Measurements from ENCODE around the gene FLNB. TPM values are rescaled to one million over a fixed set of nuclear protein-coding genes. Genes with fewer than 3 reads are reported as not detected.

FLNB gene
- total and polyA plus RNA-seq, 2 of the 8 experiments (the other 6 are each of a cell fraction or from before 2014, with no cell fraction given): 72.3 to 118 TPM

DNA sequence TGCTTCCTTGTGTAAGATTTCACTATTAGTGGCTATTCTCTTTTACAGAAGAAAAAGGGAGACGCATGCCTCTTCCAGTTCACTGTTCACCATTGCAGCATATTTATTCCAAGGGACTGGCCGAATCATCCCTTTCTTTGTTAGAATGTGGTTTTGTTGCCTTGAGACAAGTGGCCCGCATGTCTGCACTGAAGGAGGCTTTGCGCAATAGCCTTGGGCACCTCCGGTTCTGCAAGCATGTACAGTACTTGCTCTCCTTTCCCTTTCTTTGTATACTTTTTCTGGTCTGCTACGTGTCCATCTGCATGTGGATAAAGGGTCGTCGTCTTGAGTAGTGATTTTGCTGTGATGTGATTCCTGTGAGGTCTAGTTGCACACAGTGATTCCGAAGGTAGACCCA, 43.0 kb downstream of the FLNB start:
- DNase-seq (ENCODE audit: low read depth in 1 of 2, low spot score in 2 of 2) (no peak), FAIRE-seq (no peak)
- H3K4ac ChIP-seq (replicated peaks; ENCODE audit: insufficient read length, low read depth, low read length): no peak overlapping the region
- no peaks in the 10 kb centered on the region for H3K9me3 ChIP-seq (ENCODE audit: insufficient read depth in 2 of 2, low read depth in 1 of 2, low read length in 1 of 2)
- no peak overlapping the region; a peak in 1 of 7 replicates for H3K9ac ChIP-seq (replicated peaks in 1 of 4; ENCODE audit: extremely low read depth in 1 of 4, low read depth in 3 of 4, low read length in 3 of 4)
- no peak overlapping the region for H3K4me3 ChIP-seq (ENCODE audit: extremely low read depth in 1 of 4, insufficient read depth in 2 of 4, low read depth in 3 of 4, low read length in 4 of 4)
- no peak overlapping the region for H2BK20ac ChIP-seq (ENCODE audit: low read length)
- WGBS, 2 experiments (ENCODE audit: extremely low coverage in 1 of 2, insufficient coverage in 1 of 2, insufficient read length in 1 of 2, insufficient replicate concordance in 2 of 2, low coverage in 1 of 2, low lambda C conversion rate in 2 of 2, missing lambda C conversion rate in 1 of 2): 79% methylated on average over 9 of the region's 9 CpGs; no CpG with 5 or more reads in 1 of the 2 experiments
- no peak overlapping the region for H2BK15ac ChIP-seq (ENCODE audit: low read length)
- H4K20me1 ChIP-seq (replicated peaks in 1 of 2; ENCODE audit: control insufficient read depth in 1 of 2, insufficient read depth in 2 of 2, low read length in 2 of 2): peaks cover 3 to 10% of the 10 kb centered on the region in 2 experiments
- no peak overlapping the region for H3K23ac ChIP-seq (ENCODE audit: insufficient read length)
- TF ChIP-seq CEBPB (IDR thresholded peaks at IDR 0.05; ENCODE audit: low read depth, low read length): peak; percentile 88
- TF ChIP-seq SIX5 (IDR thresholded peaks at IDR 0.05; ENCODE audit: low read depth, low read length): no peak
- no peak for TF ChIP-seq KDM4A (IDR thresholded peaks at IDR 0.05; ENCODE audit: low read depth, low read length, severe bottlenecking)
- no peak overlapping the region for H3K27ac ChIP-seq (ENCODE audit: low read depth, low read length)
- 0 out of 4 replicates have a peak overlapping the region, but pooled peaks of 1 of the 2 experiments have one; percentile 22 for H3K4me2 ChIP-seq (ENCODE audit: insufficient read depth in 1 of 2, low read depth in 2 of 2, low read length in 2 of 2)
- ChIA-PET CTCF (ENCODE audit: partially characterized antibody) (interaction anchor here (1.5 to 2.8 kb wide), 3 partner anchors 20 to 43 kb away, joined by 7 to 19 read pairs (median 7); partner anchors contain the start of gene FLNB), POLR2A (ENCODE audit: partially characterized antibody) (interaction anchor here (1.6 to 3.0 kb wide), 2 partner anchors 10 to 19 kb away, joined by 3 to 12 read pairs; no protein-coding TSS in a partner anchor)
- H4K8ac ChIP-seq (ENCODE audit: extremely low read depth, insufficient read depth, low read length): no peak overlapping the region
- no peak overlapping the region for H2BK120ac ChIP-seq (replicated peaks; ENCODE audit: low read depth, low read length)
- no peaks in the 10 kb centered on the region for H3K36me3 ChIP-seq (ENCODE audit: control insufficient read depth in 2 of 4, insufficient read depth in 4 of 4, low read length in 3 of 4)
- no peak overlapping the region for H3K14ac ChIP-seq (ENCODE audit: insufficient read length)
- H2AFZ ChIP-seq (ENCODE audit: low read length): no peak overlapping the region
- H4K91ac ChIP-seq (replicated peaks; ENCODE audit: insufficient read length, low read length): peak overlapping the region; percentile 26
- H4K5ac ChIP-seq (ENCODE audit: insufficient read length, low read depth, low read length): no peak overlapping the region
- H3K56ac ChIP-seq (replicated peaks; ENCODE audit: insufficient read length, low read depth, low read length): no peak overlapping the region
- H2AK5ac ChIP-seq (ENCODE audit: low read depth, low read length): peak overlapping the region; percentile 79; the same call in 1 of the 2 replicates
- H3K79me1 ChIP-seq (ENCODE audit: low read depth, low read length): peaks cover 16% of the 10 kb centered on the region
- H3K4me1 ChIP-seq (replicated peaks in 1 of 4; ENCODE audit: control insufficient read depth in 3 of 4, insufficient read depth in 4 of 4, low read length in 3 of 4): peaks cover 11 to 25% (median 19%) of the 10 kb centered on the region in 4 experiments
- no peaks in the 10 kb centered on the region for H3K23me2 ChIP-seq (ENCODE audit: low read depth, low read length)
- no peaks in the 10 kb centered on the region for H3K27me3 ChIP-seq (replicated peaks in 1 of 4; ENCODE audit: control insufficient read depth in 3 of 4, extremely low read depth in 1 of 4, insufficient read depth in 3 of 4, low read length in 3 of 4)
- H3K79me2 ChIP-seq (ENCODE audit: control insufficient read depth in 1 of 2, insufficient read depth in 2 of 2, low read length in 2 of 2): peaks cover 12 to 89% of the 10 kb centered on the region in 2 experiments
- H2BK5ac ChIP-seq (ENCODE audit: low read depth, low read length): no peak overlapping the region; the same call in 1 of the 2 replicates
- H3K18ac ChIP-seq (ENCODE audit: extremely low read depth, low read length): no peak overlapping the region
- peak overlapping the region; percentile 4; the same call in 1 of the 2 replicates for H2BK12ac ChIP-seq (ENCODE audit: low read depth, low read length)
